WTC11 (cell line): ENCODE results near the gene NME8. TPM values are rescaled to one million over a fixed set of nuclear protein-coding genes. Genes with fewer than 3 reads are reported as not detected.

Experiments
- ATAC-seq: fragments of 200-7000 bp; cut with Tn5 transposase; 2 replicates; pipeline ENCODE4 v1.10.0; 2021; ENCODE audit warnings: mild to moderate bottlenecking, moderate library complexity
- CTCF ChIA-PET: fragments of 300-600 bp; sonication (Branson Sonifier 250); formaldehyde crosslinking; loops from one replicate; lab custom pipeline; 2021; ENCODE audit warnings: antibody characterized with exemption; lab: Charles Lee
- POLR2A ChIA-PET: fragments of 350-600 bp; sonication (Branson Sonifier 250); formaldehyde crosslinking; loops from one replicate; lab custom pipeline; 2021; ENCODE audit warnings: antibody characterized with exemption; lab: Charles Lee
- DNase-seq: peaks from one replicate; pipeline ENCODE4 v3.0.0; 2021; ENCODE audit warnings: low spot score
- H3K27ac Mint-ChIP-seq: 2 replicates; pipeline ENCODE4 v1.8.0; 2021; ENCODE audit warnings: mixed read lengths
- H3K27me3 Mint-ChIP-seq: 2 replicates; pipeline ENCODE4 v1.8.0; 2021; ENCODE audit warnings: low read depth, mild to moderate bottlenecking, moderate library complexity, mixed read lengths
- H3K36me3 Mint-ChIP-seq: 2 replicates; pipeline ENCODE4 v1.8.0; 2021; ENCODE audit warnings: mixed read lengths
- H3K4me1 Mint-ChIP-seq: 2 replicates; pipeline ENCODE4 v1.8.0; 2022; ENCODE audit warnings: mixed read lengths
- H3K4me3 Mint-ChIP-seq: 2 replicates; pipeline ENCODE4 v1.8.0; 2021; ENCODE audit warnings: mild to moderate bottlenecking, moderate library complexity, mixed read lengths
- H3K9me3 Mint-ChIP-seq: 2 replicates; pipeline ENCODE4 v1.8.0; 2021; ENCODE audit warnings: mixed read lengths
- ATF1 ChIP-seq: sonication (generic); formaldehyde crosslinking; IDR thresholded peaks from 2 replicates; pipeline ENCODE4 v1.8.1; 2023; ENCODE audit warnings: mild to moderate bottlenecking, moderate library complexity, missing genetic modification reagents
- EMX1 ChIP-seq: fragments of 250-450 bp; sonication (Bioruptor Pico); IDR thresholded peaks from 2 replicates; pipeline ENCODE4 v1.8.0; 2021; ENCODE audit warnings: mild to moderate bottlenecking
- GTF2I ChIP-seq: fragments of 250-450 bp; sonication (Bioruptor Pico); conservative IDR thresholded peaks from 2 replicates; pipeline ENCODE4 v1.4.0; 2021; ENCODE audit warnings: mild to moderate bottlenecking
- IRF2 ChIP-seq: sonication (generic); formaldehyde crosslinking; IDR thresholded peaks from 2 replicates; pipeline ENCODE4 v1.8.0; 2022; ENCODE audit warnings: low read depth, missing genetic modification reagents, borderline replicate concordance
- OVOL2 ChIP-seq: fragments of 250-450 bp; sonication (Bioruptor Pico); IDR thresholded peaks from 2 replicates; pipeline ENCODE4 v1.9.0; 2021; ENCODE audit warnings: mild to moderate bottlenecking, borderline replicate concordance
- PRRX2 ChIP-seq: fragments of 250-450 bp; sonication (Bioruptor Pico); IDR thresholded peaks from 2 replicates; pipeline ENCODE4 v1.8.0; 2021; ENCODE audit warnings: mild to moderate bottlenecking
- SOX15 ChIP-seq: fragments of 250-450 bp; sonication (Bioruptor Pico); IDR thresholded peaks from 2 replicates; pipeline ENCODE4 v1.9.0; 2021; ENCODE audit warnings: mild to moderate bottlenecking
- TEAD4 ChIP-seq: sonication (generic); formaldehyde crosslinking; IDR thresholded peaks from 2 replicates; pipeline ENCODE4 v1.8.0; 2022; ENCODE audit warnings: mild to moderate bottlenecking, missing genetic modification reagents
- ZBTB21 ChIP-seq: sonication (generic); formaldehyde crosslinking; IDR thresholded peaks from 2 replicates; pipeline ENCODE4 v1.8.1; 2023; ENCODE audit warnings: mild to moderate bottlenecking, missing genetic modification reagents, borderline replicate concordance
- ZNF138 ChIP-seq: sonication (generic); formaldehyde crosslinking; conservative IDR thresholded peaks from 2 replicates; pipeline ENCODE4 v1.8.1; 2022; ENCODE audit warnings: mild to moderate bottlenecking, moderate library complexity, missing genetic modification reagents
- ZNF317 ChIP-seq: sonication (generic); formaldehyde crosslinking; IDR thresholded peaks from 2 replicates; pipeline ENCODE4 v1.8.1; 2023; ENCODE audit warnings: low read depth, mild to moderate bottlenecking, moderate library complexity, missing genetic modification reagents, borderline replicate concordance
- total RNA-seq: library from RNA; stranded (reverse); gene quantifications from 3 replicates; pipeline ENCODE4 v1.2.3, GENCODE V29; 2021
- TF ChIP-seq, protein P1 (sequence below): sonication (generic); formaldehyde crosslinking; IDR thresholded peaks from 2 replicates; pipeline ENCODE4 v1.8.1; 2022; ENCODE audit warnings: mild to moderate bottlenecking, missing genetic modification reagents, moderate library complexity, borderline replicate concordance
- TF ChIP-seq, protein P2 (sequence below): sonication (generic); formaldehyde crosslinking; IDR thresholded peaks from 2 replicates; pipeline ENCODE4 v1.8.0; 2023; ENCODE audit warnings: missing genetic modification reagents
- TF ChIP-seq, protein P3 (sequence below): sonication (generic); formaldehyde crosslinking; IDR thresholded peaks from 2 replicates; pipeline ENCODE4 v1.8.0; 2022; ENCODE audit warnings: mild to moderate bottlenecking, missing genetic modification reagents
- TF ChIP-seq, protein P4 (sequence below): sonication (generic); formaldehyde crosslinking; conservative IDR thresholded peaks from 2 replicates; pipeline ENCODE4 v1.8.1; 2023; ENCODE audit warnings: mild to moderate bottlenecking, low read depth, missing genetic modification reagents, moderate library complexity
- TF ChIP-seq, protein P5 (sequence below): fragments of 250-450 bp; sonication (Bioruptor Pico); IDR thresholded peaks from 2 replicates; pipeline ENCODE4 v1.9.0; 2021; ENCODE audit warnings: moderate library complexity, mild to moderate bottlenecking, inconsistent platforms, borderline replicate concordance
- TF ChIP-seq, protein P6 (sequence below): sonication (generic); formaldehyde crosslinking; IDR thresholded peaks from 2 replicates; pipeline ENCODE4 v1.8.1; 2023; ENCODE audit warnings: mild to moderate bottlenecking, missing genetic modification reagents, moderate library complexity
- TF ChIP-seq, protein P7 (sequence below): fragments of 250-450 bp; sonication (Bioruptor Pico); IDR thresholded peaks from 2 replicates; pipeline ENCODE4 v1.9.0; 2021; ENCODE audit warnings: mild to moderate bottlenecking
- TF ChIP-seq, protein P8 (sequence below): sonication (generic); formaldehyde crosslinking; IDR thresholded peaks from 2 replicates; pipeline ENCODE4 v1.8.1; 2022; ENCODE audit warnings: mild to moderate bottlenecking, moderate library complexity, missing genetic modification reagents

NME8 gene
- total RNA-seq, 1 experiment from 2014 or later = 1.0 TPM

DNA sequence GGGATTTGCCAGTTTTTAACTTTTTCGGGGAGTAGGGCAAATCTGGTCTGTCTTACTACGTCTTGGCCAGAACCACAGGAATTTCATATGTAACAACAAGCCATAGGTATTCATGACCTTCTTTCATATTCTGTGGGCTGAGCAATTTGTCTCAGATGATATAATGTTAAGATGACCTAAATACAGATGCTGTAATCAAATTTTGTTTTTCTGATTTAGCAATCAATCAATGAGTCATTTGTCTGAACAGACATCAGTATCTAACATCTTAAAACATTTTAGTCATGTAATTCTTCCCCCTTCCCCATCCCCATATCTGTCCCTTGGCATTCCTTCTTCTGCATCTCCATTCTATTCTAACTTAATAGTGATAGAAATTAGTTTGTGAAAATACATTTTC is 24.8 kb upstream of the NME8 start (continued):
- TF ChIP-seq, protein P1, sequence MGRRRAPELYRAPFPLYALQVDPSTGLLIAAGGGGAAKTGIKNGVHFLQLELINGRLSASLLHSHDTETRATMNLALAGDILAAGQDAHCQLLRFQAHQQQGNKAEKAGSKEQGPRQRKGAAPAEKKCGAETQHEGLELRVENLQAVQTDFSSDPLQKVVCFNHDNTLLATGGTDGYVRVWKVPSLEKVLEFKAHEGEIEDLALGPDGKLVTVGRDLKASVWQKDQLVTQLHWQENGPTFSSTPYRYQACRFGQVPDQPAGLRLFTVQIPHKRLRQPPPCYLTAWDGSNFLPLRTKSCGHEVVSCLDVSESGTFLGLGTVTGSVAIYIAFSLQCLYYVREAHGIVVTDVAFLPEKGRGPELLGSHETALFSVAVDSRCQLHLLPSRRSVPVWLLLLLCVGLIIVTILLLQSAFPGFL = no peak
- no peak for TF ChIP-seq OVOL2
- TF ChIP-seq, protein P2, sequence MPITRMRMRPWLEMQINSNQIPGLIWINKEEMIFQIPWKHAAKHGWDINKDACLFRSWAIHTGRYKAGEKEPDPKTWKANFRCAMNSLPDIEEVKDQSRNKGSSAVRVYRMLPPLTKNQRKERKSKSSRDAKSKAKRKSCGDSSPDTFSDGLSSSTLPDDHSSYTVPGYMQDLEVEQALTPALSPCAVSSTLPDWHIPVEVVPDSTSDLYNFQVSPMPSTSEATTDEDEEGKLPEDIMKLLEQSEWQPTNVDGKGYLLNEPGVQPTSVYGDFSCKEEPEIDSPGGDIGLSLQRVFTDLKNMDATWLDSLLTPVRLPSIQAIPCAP (CRISPR knock-in tag) = no peak

DNA sequence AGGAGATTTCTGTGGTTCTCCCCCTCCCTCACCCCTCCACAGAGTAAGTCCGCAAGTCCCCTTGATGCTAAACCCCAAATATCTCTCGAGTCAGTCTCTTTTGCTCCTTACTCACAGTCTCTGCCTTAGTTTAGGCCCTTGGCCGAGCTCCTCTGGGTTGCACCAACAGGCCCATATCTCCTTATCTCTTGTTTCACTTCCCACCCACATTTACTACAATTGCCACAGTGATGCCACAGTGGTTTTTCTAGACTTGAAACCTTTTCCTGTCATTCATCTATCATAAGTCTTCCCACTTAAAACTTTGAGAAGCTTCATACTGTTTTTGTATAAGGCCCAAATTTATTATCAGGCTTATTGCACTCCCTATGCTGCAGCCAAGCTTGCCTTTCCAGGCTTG is 23.4 kb upstream of the NME8 start:
- Mint-ChIP-seq H3K4me1 (no peaks in the 10 kb centered on the region), H3K4me3 (no peak overlapping the region), H3K27me3 (no peaks in the 10 kb centered on the region), H3K9me3 (no peaks in the 10 kb centered on the region), H3K36me3 (no peaks in the 10 kb centered on the region), H3K27ac (no peak overlapping the region)
- ChIA-PET POLR2A (no interaction called here), CTCF (no interaction called here)
- DNase-seq (no peak), ATAC-seq (no peak)
- TF ChIP-seq, protein P2 (CRISPR knock-in tag) = no peak
- TF ChIP-seq, protein P3, sequence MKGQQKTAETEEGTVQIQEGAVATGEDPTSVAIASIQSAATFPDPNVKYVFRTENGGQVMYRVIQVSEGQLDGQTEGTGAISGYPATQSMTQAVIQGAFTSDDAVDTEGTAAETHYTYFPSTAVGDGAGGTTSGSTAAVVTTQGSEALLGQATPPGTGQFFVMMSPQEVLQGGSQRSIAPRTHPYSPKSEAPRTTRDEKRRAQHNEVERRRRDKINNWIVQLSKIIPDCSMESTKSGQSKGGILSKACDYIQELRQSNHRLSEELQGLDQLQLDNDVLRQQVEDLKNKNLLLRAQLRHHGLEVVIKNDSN (CRISPR knock-in tag) = no peak
- TF ChIP-seq, protein P4, sequence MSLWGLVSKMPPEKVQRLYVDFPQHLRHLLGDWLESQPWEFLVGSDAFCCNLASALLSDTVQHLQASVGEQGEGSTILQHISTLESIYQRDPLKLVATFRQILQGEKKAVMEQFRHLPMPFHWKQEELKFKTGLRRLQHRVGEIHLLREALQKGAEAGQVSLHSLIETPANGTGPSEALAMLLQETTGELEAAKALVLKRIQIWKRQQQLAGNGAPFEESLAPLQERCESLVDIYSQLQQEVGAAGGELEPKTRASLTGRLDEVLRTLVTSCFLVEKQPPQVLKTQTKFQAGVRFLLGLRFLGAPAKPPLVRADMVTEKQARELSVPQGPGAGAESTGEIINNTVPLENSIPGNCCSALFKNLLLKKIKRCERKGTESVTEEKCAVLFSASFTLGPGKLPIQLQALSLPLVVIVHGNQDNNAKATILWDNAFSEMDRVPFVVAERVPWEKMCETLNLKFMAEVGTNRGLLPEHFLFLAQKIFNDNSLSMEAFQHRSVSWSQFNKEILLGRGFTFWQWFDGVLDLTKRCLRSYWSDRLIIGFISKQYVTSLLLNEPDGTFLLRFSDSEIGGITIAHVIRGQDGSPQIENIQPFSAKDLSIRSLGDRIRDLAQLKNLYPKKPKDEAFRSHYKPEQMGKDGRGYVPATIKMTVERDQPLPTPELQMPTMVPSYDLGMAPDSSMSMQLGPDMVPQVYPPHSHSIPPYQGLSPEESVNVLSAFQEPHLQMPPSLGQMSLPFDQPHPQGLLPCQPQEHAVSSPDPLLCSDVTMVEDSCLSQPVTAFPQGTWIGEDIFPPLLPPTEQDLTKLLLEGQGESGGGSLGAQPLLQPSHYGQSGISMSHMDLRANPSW = no peak
- TF ChIP-seq PRRX2 (CRISPR knock-in tag) = no peak
- no peak for TF ChIP-seq GTF2I (CRISPR knock-in tag)
- TF ChIP-seq, protein P5, sequence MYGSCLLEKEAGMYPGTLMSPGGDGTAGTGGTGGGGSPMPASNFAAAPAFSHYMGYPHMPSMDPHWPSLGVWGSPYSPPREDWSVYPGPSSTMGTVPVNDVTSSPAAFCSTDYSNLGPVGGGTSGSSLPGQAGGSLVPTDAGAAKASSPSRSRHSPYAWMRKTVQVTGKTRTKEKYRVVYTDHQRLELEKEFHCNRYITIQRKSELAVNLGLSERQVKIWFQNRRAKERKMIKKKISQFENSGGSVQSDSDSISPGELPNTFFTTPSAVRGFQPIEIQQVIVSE (CRISPR knock-in tag) = no peak
- TF ChIP-seq ZBTB21 (CRISPR knock-in tag) = no peak
- TF ChIP-seq, protein P6, sequence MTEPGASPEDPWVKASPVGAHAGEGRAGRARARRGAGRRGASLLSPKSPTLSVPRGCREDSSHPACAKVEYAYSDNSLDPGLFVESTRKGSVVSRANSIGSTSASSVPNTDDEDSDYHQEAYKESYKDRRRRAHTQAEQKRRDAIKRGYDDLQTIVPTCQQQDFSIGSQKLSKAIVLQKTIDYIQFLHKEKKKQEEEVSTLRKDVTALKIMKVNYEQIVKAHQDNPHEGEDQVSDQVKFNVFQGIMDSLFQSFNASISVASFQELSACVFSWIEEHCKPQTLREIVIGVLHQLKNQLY (CRISPR knock-in tag) = no peak
- TF ChIP-seq TEAD4 = no peak
- no peak for TF ChIP-seq IRF2
- no peak for TF ChIP-seq SOX15 (CRISPR knock-in tag)
- TF ChIP-seq, protein P7, sequence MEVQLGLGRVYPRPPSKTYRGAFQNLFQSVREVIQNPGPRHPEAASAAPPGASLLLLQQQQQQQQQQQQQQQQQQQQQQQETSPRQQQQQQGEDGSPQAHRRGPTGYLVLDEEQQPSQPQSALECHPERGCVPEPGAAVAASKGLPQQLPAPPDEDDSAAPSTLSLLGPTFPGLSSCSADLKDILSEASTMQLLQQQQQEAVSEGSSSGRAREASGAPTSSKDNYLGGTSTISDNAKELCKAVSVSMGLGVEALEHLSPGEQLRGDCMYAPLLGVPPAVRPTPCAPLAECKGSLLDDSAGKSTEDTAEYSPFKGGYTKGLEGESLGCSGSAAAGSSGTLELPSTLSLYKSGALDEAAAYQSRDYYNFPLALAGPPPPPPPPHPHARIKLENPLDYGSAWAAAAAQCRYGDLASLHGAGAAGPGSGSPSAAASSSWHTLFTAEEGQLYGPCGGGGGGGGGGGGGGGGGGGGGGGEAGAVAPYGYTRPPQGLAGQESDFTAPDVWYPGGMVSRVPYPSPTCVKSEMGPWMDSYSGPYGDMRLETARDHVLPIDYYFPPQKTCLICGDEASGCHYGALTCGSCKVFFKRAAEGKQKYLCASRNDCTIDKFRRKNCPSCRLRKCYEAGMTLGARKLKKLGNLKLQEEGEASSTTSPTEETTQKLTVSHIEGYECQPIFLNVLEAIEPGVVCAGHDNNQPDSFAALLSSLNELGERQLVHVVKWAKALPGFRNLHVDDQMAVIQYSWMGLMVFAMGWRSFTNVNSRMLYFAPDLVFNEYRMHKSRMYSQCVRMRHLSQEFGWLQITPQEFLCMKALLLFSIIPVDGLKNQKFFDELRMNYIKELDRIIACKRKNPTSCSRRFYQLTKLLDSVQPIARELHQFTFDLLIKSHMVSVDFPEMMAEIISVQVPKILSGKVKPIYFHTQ (CRISPR knock-in tag) = no peak
- no peak for TF ChIP-seq ZNF138 (CRISPR knock-in tag)
- no peak for TF ChIP-seq ZNF317 (CRISPR knock-in tag)
- no peak for TF ChIP-seq EMX1
- TF ChIP-seq, protein P8, sequence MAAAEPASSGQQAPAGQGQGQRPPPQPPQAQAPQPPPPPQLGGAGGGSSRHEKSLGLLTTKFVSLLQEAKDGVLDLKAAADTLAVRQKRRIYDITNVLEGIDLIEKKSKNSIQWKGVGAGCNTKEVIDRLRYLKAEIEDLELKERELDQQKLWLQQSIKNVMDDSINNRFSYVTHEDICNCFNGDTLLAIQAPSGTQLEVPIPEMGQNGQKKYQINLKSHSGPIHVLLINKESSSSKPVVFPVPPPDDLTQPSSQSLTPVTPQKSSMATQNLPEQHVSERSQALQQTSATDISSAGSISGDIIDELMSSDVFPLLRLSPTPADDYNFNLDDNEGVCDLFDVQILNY = no peak
- no peak for TF ChIP-seq ATF1
